Measurements from ENCODE around the gene LSAMP.

The LSAMP gene

DNA sequence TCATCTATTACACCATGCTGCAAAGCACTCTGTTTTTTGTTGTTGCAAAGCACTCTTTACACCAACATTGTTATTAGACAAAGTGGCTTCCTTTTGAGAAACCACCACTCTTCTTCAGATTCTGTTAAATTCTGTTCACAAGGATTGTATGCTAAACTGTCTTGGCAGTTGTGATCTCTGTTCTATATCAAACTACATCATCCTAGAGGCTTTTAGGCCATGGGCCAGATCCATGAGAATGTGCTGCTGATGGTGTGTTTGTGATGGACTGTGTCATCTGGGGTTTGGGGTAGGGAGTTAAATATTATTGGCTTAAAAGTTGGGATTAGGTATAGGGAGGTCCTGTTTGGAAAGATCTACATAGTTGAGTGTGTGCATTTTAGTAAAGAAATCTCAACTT, 592.2 kb downstream of the LSAMP start (continued):
- TF ChIP-seq, protein P1, sequence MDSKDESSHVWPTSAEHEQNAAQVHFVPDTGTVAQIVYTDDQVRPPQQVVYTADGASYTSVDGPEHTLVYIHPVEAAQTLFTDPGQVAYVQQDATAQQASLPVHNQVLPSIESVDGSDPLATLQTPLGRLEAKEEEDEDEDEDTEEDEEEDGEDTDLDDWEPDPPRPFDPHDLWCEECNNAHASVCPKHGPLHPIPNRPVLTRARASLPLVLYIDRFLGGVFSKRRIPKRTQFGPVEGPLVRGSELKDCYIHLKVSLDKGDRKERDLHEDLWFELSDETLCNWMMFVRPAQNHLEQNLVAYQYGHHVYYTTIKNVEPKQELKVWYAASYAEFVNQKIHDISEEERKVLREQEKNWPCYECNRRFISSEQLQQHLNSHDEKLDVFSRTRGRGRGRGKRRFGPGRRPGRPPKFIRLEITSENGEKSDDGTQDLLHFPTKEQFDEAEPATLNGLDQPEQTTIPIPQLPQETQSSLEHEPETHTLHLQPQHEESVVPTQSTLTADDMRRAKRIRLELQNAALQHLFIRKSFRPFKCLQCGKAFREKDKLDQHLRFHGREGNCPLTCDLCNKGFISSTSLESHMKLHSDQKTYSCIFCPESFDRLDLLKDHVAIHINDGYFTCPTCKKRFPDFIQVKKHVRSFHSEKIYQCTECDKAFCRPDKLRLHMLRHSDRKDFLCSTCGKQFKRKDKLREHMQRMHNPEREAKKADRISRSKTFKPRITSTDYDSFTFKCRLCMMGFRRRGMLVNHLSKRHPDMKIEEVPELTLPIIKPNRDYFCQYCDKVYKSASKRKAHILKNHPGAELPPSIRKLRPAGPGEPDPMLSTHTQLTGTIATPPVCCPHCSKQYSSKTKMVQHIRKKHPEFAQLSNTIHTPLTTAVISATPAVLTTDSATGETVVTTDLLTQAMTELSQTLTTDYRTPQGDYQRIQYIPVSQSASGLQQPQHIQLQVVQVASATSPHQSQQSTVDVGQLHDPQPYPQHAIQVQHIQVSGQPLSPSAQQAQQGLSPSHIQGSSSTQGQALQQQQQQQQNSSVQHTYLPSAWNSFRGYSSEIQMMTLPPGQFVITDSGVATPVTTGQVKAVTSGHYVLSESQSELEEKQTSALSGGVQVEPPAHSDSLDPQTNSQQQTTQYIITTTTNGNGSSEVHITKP (tag by site-specific recombination; IDR thresholded peaks at IDR 0.05) = no peak
- no peak for TF ChIP-seq TCF7L2 (IDR thresholded peaks at IDR 0.05; ENCODE audit: borderline replicate concordance, low read depth, low read length)

GRCh38 chr3:115852278-115852677, 593.0 kb downstream of the LSAMP start:
- Histone ChIP-seq H3K9me3 (ENCODE audit: control insufficient read depth, insufficient read depth, low read depth, low read length) (no peaks in the 10 kb centered on the region), H3K27ac (ENCODE audit: extremely low read depth, low read depth, low read length) (no peak overlapping the region), H3K4me3 (ENCODE audit: low read depth, low read length) (no peak overlapping the region), H3K36me3 (ENCODE audit: control insufficient read depth in 2 of 2, insufficient read depth in 1 of 2, low read length in 2 of 2) (no peaks in the 10 kb centered on the region), H3K4me1 (ENCODE audit: control insufficient read depth, insufficient read depth, low read length) (no peaks in the 10 kb centered on the region)
- ChIA-PET CTCF (no interaction called here), POLR2A (no interaction called here)
- TF ChIP-seq ZNF211 (tag by site-specific recombination; IDR thresholded peaks at IDR 0.05; ENCODE audit: low read depth) (no peak), ZNF354C (tag by site-specific recombination; IDR thresholded peaks at IDR 0.05; ENCODE audit: borderline replicate concordance, low read depth) (no peak), ZNF664 (tag by site-specific recombination; IDR thresholded peaks at IDR 0.05) (no peak), ZNF280C (tag by site-specific recombination; IDR thresholded peaks at IDR 0.05) (no peak), TSHZ1 (tag by site-specific recombination; IDR thresholded peaks at IDR 0.05; ENCODE audit: borderline replicate concordance) (no peak)

- no peak for TF ChIP-seq ZNF404 (tag by site-specific recombination; IDR thresholded peaks at IDR 0.05)
- TF ChIP-seq, protein P2, sequence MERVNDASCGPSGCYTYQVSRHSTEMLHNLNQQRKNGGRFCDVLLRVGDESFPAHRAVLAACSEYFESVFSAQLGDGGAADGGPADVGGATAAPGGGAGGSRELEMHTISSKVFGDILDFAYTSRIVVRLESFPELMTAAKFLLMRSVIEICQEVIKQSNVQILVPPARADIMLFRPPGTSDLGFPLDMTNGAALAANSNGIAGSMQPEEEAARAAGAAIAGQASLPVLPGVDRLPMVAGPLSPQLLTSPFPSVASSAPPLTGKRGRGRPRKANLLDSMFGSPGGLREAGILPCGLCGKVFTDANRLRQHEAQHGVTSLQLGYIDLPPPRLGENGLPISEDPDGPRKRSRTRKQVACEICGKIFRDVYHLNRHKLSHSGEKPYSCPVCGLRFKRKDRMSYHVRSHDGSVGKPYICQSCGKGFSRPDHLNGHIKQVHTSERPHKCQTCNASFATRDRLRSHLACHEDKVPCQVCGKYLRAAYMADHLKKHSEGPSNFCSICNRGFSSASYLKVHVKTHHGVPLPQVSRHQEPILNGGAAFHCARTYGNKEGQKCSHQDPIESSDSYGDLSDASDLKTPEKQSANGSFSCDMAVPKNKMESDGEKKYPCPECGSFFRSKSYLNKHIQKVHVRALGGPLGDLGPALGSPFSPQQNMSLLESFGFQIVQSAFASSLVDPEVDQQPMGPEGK (tag by site-specific recombination; IDR thresholded peaks at IDR 0.05) = no peak
- TF ChIP-seq ZSCAN23 (tag by site-specific recombination; IDR thresholded peaks at IDR 0.05) = no peak
- no peak for TF ChIP-seq ZNF654 (tag by site-specific recombination; IDR thresholded peaks at IDR 0.05; ENCODE audit: low read depth)
- TF ChIP-seq OVOL3 (tag by site-specific recombination; IDR thresholded peaks at IDR 0.05) = no peak
- TF ChIP-seq ZNF324 (tag by site-specific recombination; IDR thresholded peaks at IDR 0.05) = no peak
- TF ChIP-seq ZNF140 (tag by site-specific recombination; IDR thresholded peaks at IDR 0.05) = no peak
- TF ChIP-seq ZNF23 (tag by site-specific recombination; IDR thresholded peaks at IDR 0.05; ENCODE audit: borderline replicate concordance) = no peak
- no peak for TF ChIP-seq ZNF132 (tag by site-specific recombination; IDR thresholded peaks at IDR 0.05; ENCODE audit: borderline replicate concordance)
- POLR2A ChIA-PET = no interaction called here
- no peak overlapping the region for H3K4me3 ChIP-seq (ENCODE audit: low read depth, low read length)
- H3K36me3 ChIP-seq (ENCODE audit: control insufficient read depth in 2 of 2, insufficient read depth in 1 of 2, low read length in 2 of 2) = no peaks in the 10 kb centered on the region
- H3K27ac ChIP-seq (ENCODE audit: extremely low read depth, low read depth, low read length) = no peak overlapping the region
- no peaks in the 10 kb centered on the region for H3K9me3 ChIP-seq (ENCODE audit: control insufficient read depth, insufficient read depth, low read depth, low read length)
- CTCF ChIA-PET = interaction anchor here (0.5 kb wide), 1 partner anchor 743 kb away, joined by 5 read pairs; no protein-coding TSS in a partner anchor
- H3K4me1 ChIP-seq (ENCODE audit: control insufficient read depth, insufficient read depth, low read length) = no peaks in the 10 kb centered on the region
These were observed 593.7 kb downstream of the LSAMP start for GRCh38 chr3:115851571-115851970.
